HG02938 (cell line): ENCODE measurements around the gene DPP10.
"Not testable (repeated sequence)": the region's sequence is repeated elsewhere in the genome, so short reads cannot be mapped to it uniquely, and the experiment has no call there.

Experiments used
- ATAC-seq: cut with Tn5 transposase; IDR thresholded peaks from one replicate; pipeline ENCODE4 v1.9.1; 2021; ENCODE audit warnings: mild to moderate bottlenecking, moderate library complexity; ENCODE audit not compliant: unreplicated experiment

Gene DPP10

DNA sequence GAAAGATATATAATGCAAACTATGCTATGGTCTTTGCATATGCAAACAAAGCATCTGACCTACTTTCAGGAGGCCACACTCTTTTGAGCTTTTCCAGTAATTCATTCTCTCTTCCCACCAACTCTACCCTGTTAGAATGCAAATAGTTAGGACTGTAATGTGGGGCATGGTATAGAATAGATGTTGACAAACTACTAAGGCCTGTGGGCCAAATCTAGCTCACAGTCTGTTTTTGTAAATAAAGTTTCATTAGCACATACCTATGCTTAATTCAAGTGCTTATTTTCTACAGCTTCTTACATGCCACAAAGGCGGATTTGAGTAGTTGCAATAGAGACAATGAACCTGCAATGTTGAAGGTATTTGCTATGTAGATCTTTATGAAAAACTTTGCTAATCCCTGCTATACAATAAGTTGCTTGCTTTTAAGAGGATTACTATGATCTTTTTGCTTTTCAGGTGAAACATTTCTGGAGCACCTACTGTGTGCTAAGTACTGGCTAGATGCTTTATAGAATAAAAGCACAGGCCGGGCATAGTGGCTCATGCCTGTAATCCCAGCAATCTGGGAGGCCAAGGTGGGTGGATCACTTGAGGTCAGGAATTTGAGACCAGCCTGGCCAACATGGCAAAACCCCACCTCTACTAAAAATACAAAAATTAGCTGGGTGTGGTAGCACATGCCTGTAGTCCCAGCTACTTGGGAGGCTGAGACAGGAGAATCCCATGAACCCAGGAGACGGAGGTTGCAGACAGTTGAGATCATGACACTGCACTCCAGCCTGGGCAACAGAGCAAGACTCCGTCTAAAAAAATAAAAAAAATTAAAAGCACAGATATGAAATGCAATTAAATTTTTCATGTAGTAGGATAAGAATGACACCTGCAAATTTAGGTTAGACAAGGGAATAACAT is 267.8 kb downstream of the DPP10 start:
- ATAC-seq, result no peak

DNA sequence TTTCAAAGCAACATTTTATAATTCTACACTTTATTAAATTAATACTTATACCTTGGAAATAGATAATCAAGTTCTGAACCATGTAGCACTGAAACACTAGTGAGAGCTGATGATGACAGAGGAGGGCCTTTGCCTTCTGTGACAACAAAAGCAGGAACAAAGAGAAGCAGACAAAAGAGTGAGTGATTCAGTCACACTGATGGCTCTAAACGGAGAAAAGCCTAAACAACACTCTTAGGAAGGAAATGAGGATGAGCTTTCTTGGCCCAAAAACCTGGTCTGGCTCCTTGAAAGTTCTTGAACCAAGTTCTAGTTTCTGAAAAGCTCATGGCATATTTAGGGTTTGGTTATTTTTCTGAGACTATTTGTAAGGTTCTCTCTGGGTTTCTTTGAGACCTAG is 271.9 kb downstream of the DPP10 start:
- no peak for ATAC-seq

DNA sequence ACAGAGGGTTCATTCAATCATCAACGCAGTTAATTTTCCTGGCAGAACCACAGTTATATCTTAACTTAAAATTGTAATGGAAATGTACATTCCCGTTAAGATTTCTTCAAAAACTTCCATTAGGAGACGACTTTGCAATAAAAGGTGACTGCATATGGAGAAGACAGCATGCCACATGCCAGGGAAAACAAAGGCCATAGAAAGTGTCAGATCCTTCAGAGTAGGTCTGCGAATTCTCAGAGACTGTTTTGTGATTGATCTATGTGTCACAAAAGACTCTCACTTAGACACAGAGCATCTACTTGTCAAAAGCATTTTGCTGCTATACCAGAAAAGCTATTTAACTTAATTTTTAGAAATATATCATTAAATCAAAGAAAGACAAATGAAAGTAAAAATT is 274.6 kb downstream of the DPP10 start:
- ATAC-seq, result no peak

DNA sequence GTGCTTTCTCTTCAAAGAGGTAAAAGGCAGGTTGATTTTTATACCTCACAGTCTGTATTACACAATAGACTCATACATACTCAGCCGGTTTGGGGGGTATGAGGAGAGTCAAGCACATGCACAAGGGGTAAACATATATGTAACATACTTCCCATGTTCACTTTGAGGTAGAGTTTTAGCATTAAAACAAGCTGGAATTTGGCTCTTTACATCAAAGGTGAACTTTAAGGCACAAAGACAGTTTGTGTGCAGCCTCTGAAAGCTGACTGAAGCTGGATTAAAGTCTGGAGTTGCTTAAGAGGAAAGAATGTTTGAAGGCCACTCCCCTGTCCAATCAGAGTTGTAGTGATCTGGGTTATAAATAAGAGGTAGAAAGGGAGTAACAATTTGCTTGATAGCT is 282.0 kb downstream of the DPP10 start:
- ATAC-seq, result no peak

DNA sequence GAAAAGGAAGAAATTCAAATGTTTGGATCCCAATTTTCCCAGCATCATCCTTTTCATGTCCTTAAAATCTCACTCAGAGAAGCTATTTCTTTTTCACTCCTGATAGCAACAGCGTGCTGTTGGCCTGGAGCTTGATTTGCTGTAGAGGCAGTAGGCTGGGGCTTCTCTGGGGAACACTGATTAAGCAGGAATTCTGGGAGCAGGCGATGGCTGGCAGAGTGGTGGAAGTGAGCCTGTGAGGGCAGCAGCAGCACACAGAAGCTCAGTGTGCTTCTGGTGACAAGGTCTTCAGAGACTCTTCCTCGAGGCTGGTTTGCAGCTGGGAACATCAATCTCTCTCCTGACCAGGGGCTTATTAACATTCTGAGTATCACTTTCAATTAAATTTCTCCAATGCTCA is 284.6 kb downstream of the DPP10 start:
- ATAC-seq, result no peak

DNA sequence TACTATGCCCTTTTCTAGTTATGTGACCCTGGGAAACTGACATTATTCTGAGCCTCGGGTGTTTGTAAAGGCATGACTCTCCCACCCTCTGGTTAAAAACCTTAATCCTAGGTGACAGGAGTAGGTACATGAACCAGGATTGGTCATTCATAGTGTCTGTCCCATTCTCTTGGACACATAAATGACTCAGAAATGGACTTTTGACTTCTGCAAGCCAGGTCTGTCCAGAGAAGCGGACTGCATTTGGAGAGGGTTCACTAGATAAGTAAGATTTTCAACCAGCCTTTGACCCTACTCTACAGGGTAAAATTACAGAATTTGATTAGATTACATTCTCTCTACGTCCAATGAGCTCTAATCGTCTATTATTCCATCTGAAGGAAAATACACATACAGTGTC is 285.9 kb downstream of the DPP10 start:
- ATAC-seq, result no peak

DNA sequence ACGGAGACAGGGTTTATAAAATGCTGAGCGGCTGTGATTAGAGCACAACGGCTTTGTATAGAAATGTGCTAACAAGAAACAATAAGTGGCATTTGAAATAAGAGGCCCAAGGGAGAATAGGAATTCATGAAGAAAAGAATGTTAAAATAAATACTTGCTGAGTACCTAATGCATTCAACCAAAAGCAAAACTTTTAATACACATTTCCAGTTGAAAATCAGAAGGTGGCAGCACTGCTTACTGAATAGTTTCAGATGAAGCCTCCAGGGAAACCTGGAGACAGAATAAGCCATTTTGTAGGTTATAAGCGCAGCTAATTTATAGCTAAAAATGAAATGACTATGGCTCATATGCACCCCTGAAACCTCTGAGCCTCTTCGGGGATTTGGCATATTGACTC is 286.6 kb downstream of the DPP10 start:
- no peak for ATAC-seq

DNA sequence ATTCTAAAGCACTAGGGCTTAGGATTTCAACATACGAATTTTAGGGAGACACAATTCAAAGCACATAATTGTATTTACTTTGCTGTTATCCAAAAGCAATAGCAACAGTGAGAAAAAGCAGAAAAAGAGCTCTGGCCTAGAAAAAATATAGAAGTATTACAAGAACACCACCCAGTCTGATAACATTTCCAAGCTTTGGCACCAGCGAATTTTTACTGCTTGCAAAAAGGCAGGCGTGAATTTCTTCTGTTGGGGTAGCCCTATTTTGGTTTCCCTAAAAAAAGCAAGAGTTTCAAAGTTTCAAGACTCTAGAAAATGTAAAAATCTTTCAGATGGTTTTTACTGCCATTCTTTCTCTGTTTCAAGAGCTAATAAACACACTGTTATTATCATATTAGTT is 292.7 kb downstream of the DPP10 start:
- no peak for ATAC-seq

DNA sequence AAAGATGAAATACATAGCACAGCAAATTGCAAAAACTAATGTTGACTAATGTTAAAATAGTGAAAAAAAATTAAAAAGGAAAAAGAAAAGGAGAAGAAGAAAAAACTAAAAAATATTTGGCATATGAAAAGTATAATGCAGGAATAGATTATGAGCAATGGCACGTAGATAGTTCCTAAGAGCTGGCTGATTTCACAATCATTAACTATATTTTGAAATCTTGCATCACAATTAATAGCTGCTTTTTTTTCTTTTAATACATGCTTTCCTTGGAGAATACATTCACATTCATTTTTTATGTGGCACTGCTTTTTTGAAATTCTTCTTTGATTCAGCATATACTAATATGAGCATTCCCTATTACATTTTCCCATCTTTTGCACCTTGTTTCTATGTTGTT is 299.8 kb downstream of the DPP10 start:
- no peak for ATAC-seq

DNA sequence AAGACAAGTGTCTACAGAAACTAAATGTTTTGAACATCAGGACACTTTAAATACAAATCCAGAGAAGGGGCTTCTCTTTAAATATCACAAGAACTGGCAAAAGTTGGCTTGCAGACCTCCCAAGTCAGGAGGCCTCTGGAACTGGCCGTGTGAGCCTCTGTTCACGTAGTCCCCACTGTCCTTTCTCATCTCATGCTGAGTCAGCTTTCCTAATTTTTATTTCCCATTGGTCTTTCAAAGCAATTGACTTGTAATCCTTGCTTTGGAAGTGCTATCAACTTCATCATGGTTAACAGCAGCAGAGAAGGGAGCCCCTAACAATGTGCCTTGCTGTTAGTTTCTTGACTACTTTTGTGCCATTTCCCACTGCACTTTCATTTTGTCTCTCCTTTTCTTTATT is 303.3 kb downstream of the DPP10 start:
- no peak for ATAC-seq

DNA sequence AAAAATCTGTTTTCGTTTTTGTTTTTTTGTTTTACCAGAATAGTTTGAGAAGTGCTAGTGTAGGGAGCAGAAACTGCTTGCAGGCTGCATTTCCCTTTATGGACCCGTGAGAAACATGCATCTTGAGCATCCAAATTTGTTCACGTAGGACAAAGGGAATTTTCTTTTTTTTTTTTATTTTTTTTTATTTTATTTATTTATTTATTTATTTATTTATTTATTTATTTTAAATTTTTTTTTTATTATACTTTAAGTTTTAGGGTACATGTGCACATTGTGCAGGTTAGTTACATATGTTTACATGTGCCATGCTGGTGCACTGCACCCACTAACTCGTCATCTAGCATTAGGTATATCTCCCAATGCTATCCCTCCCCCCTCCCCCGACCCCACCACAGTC is 305.7 kb downstream of the DPP10 start:
- not testable (repeated sequence) for ATAC-seq

DNA sequence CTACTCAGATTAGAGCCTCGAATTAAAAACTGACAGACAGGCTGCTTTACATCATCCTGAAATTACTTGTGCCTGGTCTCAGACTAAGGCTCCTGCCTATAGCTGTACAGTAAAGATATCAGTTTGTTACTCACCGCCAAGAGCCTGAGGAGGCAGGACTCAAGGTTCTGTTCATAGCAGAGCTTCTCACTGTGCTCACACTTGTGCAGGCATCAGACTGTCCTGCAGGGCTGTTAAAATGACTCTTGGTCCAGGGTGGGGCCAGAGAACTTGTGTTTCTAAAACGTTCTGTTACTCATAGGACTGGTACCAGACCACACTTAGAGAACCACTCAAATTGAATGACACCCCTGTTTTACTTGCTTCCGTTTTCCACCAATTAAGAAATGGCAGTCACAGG is 310.0 kb downstream of the DPP10 start:
- no peak for ATAC-seq

DNA sequence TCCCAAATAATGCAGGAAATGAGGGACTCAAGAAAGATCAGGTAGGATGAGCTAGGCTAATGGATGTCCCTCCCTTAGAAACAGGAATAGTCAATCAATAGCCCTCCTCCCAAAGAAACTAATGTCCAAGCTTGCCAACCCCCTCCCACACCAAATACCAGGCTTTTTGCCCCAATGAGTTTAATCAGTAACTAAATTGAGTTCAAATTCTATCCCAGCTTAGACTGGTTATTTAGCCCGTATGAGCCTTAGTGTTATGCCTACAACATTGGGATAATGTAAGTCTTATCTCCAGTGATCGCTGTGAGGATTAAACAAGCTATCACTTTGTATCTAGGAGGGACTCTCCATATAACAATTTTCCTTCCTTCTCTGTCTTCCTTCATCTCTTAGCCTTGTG is 310.7 kb downstream of the DPP10 start:
- no peak for ATAC-seq

DNA sequence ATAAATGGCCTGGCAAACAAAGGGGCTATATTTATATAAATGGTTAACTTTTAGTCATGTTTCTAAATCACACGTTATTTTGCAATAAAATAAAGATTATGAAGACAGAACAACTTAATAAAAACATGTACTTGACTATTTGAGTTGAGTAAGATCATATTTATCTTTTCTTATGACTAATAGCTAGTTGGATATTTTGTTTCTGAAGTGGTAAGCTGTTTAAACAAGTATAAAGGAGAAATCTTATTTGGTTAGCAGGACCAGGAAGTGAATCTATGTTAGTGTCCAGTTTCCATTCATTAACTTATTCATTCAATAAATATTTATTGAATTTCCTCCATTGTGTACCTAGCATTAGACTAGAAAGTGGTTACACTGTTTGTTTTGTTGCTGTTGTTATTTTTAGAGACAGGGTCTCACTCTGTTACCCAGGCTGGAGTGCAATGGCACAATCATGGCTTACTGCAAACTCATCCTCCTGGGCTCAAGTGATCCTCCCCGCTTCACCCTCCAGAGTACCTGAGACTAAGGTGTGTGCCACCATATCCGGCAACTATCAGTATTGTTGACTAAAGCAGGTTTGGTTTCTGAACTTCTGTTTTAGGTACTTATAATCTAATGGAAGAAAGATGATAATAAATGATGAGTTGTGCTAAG is 312.6 kb downstream of the DPP10 start:
- no peak for ATAC-seq

DNA sequence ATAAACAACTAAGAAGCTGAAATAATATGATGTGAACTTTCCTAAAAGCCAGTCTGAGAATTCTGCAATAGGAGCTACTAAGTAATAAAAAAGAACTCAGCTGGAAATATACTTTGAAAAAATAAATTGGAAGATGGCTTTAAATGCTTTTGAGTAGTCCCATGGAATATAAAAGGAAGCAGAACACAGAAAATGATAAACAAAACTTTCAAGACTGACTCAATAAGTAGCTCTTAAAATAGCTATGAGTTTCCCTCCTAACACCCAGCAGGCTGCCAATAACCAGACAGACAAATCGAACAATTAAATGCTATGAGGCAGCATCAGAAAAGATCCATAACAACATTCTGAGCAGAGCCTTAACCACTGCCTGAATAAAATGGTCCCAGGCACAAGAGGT is 319.9 kb downstream of the DPP10 start:
- ATAC-seq, result no peak

DNA sequence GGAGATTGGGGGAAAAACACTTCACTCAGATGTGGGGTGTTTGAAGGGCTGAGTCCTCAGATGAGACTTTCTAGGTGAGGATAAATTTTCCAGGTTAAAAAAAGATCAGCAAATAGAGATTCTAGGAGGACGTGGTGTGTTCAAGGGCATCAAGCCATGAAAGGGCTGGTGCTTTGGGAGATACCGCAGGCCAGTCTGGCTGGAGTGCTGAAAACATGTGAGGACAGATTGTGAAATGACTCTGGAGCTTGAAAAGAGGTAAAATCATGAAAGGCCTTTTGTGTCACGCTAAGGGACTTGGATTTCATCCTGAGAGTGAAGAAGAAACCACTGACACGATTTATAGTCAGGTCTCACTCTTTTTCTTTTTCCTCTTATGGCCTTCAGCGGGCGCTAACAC is 320.5 kb downstream of the DPP10 start:
- no peak for ATAC-seq

DNA sequence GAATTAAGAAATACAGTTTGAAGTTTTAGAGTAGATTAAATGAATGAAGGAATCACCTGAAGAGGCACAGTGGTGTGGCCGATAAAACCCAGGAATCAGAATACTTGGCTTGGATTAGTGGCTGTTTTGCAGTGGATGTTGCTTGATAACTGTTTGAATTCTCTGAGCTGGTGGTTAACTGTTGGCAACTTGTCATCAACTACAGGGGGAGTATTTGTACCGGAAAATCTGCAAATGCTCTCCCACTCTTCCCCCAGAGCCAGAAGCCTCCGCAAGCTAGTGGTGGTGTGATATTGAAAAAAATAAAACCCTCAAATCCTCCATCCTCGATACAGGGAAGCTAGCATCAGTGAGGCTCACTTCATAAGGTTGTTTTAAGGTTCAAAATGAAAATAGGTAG is 326.7 kb downstream of the DPP10 start:
- ATAC-seq, result no peak

DNA sequence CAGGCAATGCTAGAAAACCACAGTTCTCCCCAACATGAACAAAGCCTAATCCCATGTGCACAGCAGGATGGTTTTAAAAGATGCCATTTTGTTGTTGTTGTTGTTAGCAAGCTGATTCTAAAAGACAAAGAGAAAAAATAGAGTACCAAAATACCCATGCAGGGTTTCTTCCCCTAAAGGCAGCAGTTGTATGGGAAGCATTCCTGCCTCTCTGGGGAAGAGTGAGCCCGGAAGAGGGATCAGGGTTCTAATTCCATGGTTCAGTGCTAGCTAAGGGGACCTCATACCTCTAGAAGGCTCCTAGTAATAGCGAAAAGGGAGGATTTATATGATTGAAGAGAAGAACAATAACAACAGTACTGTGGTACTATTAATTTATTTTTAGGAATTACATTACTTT is 327.6 kb downstream of the DPP10 start:
- ATAC-seq, result no peak

DNA sequence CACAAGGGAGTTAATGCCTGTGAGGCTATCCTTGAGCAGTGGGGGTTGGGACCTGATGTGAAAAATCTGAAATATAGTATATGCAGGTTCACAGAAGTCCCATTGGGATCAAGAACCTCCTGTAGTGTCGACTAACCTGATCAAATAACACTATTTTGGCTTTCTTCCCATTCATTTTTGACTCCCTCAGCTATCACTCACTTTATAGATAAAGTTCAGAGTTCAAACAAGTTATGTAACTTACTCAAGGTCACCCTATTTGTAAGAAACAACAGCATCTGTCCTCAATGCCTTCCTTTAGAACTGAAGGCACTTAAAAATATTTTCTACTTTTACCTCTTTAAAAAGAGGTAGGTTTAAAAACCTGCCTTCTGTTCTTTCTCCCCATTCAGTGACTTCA is 341.6 kb downstream of the DPP10 start:
- no peak for ATAC-seq

DNA sequence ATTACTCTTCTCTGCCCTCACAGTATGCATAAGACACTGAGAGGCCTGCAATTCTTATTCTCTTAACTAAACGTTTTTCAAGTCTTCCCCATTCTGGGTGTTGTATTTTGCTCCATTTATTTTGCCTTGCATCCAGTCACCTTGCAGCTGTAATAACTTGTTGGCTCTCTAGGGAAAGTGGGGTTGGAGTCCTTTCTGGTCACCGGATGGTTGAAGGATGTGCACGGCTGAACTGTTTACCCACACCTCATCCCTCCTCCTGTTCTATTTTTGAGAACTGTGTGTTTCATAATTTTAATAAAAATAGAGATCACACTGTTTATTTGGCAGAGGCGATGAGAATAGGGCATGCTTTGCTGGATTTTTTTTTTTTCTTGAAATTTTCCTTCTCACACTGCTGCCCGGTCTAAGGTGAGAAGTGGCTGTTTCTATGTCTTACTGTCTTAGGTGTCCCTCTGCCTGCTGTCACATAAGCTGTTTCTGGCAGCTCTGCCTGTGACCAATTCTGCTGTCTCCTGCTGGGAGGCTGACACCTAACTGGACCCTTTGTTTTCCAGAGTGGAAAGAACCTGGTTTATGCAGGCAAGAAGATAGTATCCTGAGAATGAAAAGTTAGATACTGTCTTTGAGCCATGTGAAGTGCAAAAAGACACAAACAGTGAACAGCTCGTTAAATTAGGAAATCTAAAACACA is 342.6 kb downstream of the DPP10 start:
- ATAC-seq, result no peak

DNA sequence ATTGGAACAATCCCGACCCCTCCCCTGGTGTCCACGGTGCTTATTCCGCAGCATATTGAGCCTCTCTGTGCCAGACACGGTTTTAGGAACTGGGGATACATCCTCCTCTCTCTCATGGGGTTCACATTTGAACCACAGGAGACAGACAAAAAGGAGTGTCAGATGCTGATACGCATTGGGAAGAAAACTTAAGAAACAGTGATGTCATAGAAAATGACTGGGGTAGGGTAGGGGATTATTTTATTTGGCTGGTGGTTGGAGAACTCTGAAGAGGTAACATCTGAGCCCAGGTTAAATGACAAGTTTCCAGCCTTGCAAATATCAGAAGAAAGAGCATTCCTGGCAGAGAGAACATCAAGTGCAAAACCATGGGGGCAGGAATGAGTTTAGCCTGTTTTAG is 344.5 kb downstream of the DPP10 start:
- no peak for ATAC-seq

DNA sequence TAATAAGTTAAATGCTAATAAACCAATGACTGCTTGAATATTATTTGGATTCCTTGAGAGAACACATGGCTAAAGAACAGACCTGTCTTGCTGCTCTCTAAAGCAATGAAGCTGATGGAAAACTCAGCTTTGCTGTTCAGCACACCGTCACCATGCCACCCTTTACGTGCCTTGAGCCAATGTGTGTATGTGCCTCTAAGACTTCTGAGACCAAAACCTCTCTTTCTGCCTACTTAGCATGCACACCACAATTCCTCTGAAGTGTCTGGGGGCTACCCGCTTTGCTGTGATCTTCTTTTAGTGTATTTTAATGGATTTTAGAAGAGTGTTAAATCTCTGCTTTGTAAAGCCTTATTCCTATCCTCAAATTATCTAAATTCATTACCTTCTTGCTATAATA is 345.0 kb downstream of the DPP10 start:
- ATAC-seq, result no peak
